Neural cell (in vitro differentiated cells): ENCODE measurements around the gene MVK.

Experiments used
- EP300 ChIP-seq: fragments of 450-650 bp; conservative IDR thresholded peaks from 2 replicates; pipeline ENCODE4 v1.6.1; 2014; ENCODE audit warnings: antibody characterized with exemption, mild to moderate bottlenecking, moderate library complexity; ENCODE audit not compliant: poor library complexity, severe bottlenecking
- EZH2 ChIP-seq: fragments of 200-600, 300-800 bp; shearing (Covaris generic), sonication (generic); IDR thresholded peaks from 2 replicates; pipeline ENCODE4 v1.6.1; 2014; ENCODE audit warnings: antibody characterized with exemption, low read length, borderline replicate concordance, mild to moderate bottlenecking; ENCODE audit not compliant: insufficient read depth, poor library complexity, severe bottlenecking
- POLR2AphosphoS5 ChIP-seq: IDR thresholded peaks from 2 replicates; pipeline ENCODE4 v1.6.1; 2012
- RAD21 ChIP-seq: fragments of 450-650 bp; conservative IDR thresholded peaks from 2 replicates; pipeline ENCODE4 v1.6.1; 2014; ENCODE audit warnings: antibody characterized with exemption, mild to moderate bottlenecking, moderate library complexity
- TAF1 ChIP-seq: IDR thresholded peaks from 2 replicates; pipeline ENCODE4 v1.6.1; 2012; ENCODE audit warnings: low read depth
- TF ChIP-seq, protein P1 (sequence below): fragments of 450-650 bp; IDR thresholded peaks from 2 replicates; pipeline ENCODE4 v1.5.1; 2014; ENCODE audit warnings: antibody characterized with exemption, mild to moderate bottlenecking, moderate library complexity; ENCODE audit not compliant: poor library complexity, severe bottlenecking
- TF ChIP-seq, protein P2 (sequence below): IDR thresholded peaks from 2 replicates; pipeline ENCODE4 v1.6.1; 2012; ENCODE audit warnings: borderline replicate concordance

DNA sequence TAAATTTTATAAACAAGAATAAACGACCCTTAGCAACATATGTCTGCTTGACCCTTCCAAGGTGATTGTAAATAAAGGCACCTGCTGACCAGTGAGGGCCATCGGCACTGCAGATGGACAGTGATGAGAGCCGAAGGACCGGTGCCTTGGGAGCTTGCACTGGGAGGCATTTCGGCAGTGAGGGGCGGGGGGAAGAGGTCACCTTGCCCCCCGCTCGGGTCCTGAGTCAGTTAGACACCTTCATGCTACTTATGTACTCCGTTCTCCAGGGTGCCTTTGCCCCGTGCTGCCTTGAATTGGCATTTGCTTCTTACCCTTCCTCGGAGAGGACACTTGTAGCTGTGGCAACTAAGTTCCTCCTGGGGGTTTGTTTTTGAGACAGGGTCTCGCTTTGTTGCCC lies 23.3 kb upstream of the MVK start:
- TF ChIP-seq, protein P1, sequence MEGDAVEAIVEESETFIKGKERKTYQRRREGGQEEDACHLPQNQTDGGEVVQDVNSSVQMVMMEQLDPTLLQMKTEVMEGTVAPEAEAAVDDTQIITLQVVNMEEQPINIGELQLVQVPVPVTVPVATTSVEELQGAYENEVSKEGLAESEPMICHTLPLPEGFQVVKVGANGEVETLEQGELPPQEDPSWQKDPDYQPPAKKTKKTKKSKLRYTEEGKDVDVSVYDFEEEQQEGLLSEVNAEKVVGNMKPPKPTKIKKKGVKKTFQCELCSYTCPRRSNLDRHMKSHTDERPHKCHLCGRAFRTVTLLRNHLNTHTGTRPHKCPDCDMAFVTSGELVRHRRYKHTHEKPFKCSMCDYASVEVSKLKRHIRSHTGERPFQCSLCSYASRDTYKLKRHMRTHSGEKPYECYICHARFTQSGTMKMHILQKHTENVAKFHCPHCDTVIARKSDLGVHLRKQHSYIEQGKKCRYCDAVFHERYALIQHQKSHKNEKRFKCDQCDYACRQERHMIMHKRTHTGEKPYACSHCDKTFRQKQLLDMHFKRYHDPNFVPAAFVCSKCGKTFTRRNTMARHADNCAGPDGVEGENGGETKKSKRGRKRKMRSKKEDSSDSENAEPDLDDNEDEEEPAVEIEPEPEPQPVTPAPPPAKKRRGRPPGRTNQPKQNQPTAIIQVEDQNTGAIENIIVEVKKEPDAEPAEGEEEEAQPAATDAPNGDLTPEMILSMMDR: no peak
- TF ChIP-seq POLR2AphosphoS5 (no peak), TAF1 (no peak), EZH2 (no peak), EP300 (no peak), RAD21 (no peak)
- TF ChIP-seq, protein P2, sequence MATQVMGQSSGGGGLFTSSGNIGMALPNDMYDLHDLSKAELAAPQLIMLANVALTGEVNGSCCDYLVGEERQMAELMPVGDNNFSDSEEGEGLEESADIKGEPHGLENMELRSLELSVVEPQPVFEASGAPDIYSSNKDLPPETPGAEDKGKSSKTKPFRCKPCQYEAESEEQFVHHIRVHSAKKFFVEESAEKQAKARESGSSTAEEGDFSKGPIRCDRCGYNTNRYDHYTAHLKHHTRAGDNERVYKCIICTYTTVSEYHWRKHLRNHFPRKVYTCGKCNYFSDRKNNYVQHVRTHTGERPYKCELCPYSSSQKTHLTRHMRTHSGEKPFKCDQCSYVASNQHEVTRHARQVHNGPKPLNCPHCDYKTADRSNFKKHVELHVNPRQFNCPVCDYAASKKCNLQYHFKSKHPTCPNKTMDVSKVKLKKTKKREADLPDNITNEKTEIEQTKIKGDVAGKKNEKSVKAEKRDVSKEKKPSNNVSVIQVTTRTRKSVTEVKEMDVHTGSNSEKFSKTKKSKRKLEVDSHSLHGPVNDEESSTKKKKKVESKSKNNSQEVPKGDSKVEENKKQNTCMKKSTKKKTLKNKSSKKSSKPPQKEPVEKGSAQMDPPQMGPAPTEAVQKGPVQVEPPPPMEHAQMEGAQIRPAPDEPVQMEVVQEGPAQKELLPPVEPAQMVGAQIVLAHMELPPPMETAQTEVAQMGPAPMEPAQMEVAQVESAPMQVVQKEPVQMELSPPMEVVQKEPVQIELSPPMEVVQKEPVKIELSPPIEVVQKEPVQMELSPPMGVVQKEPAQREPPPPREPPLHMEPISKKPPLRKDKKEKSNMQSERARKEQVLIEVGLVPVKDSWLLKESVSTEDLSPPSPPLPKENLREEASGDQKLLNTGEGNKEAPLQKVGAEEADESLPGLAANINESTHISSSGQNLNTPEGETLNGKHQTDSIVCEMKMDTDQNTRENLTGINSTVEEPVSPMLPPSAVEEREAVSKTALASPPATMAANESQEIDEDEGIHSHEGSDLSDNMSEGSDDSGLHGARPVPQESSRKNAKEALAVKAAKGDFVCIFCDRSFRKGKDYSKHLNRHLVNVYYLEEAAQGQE: no peak
